ENCODE results near the gene LARP1.

The LARP1 gene

DNA sequence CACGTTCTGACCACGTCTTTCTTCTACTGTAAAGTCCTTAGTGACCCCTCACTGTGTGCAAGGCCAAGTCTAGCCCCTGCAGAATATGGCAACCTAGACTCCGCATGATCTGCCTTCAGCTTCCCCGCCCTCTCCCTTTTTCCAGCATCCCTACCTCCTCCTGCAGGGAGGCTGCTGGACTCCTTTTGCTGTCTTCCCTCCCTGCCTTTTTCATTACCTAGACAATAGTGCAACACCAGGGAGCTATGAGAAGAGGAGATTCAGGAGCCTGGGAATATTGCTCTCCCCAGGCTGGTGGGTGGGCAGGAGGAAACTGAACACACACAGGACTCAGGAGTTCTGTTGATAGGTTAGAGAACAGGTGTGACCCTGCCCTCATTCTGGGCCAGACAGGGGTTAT is 33.1 kb upstream of the LARP1 start:
- H3K27me3 ChIP-seq (ENCODE audit: insufficient read depth, low read depth, severe bottlenecking), result no peaks in the 10 kb centered on the region
- no peak overlapping the region for H3K4me3 ChIP-seq (ENCODE audit: low read depth, low read length)
- TF ChIP-seq, protein P1, sequence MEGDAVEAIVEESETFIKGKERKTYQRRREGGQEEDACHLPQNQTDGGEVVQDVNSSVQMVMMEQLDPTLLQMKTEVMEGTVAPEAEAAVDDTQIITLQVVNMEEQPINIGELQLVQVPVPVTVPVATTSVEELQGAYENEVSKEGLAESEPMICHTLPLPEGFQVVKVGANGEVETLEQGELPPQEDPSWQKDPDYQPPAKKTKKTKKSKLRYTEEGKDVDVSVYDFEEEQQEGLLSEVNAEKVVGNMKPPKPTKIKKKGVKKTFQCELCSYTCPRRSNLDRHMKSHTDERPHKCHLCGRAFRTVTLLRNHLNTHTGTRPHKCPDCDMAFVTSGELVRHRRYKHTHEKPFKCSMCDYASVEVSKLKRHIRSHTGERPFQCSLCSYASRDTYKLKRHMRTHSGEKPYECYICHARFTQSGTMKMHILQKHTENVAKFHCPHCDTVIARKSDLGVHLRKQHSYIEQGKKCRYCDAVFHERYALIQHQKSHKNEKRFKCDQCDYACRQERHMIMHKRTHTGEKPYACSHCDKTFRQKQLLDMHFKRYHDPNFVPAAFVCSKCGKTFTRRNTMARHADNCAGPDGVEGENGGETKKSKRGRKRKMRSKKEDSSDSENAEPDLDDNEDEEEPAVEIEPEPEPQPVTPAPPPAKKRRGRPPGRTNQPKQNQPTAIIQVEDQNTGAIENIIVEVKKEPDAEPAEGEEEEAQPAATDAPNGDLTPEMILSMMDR (IDR thresholded peaks at IDR 0.05; ENCODE audit: low read depth, low read length), result no peak
- H3K27ac ChIP-seq, result no peak overlapping the region
- H3K9me3 ChIP-seq (ENCODE audit: severe bottlenecking), result no peaks in the 10 kb centered on the region
- no peak for DNase-seq
- no peaks in the 10 kb centered on the region for H3K36me3 ChIP-seq

DNA sequence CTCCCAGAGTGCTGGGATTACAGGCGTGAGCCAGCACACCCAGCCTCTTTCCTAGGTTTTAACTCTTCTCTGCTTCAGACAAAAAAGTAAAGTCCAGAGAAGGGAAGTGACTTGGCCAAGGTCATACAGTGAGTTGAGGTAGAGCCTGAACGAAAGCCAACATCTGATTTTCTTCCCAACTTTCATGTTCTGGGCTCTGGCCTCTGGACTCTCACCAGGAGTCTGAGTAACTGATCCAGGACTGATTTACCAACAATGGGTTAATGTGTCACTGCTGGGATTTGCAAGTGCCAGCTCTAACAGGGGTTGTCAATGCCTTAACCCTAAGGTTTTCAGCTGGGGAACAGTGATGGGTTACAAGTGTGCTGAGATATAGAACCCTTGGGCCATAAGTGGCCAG is 32.2 kb upstream of the LARP1 start:
- no peak overlapping the region for H3K4me3 ChIP-seq (ENCODE audit: low read depth, low read length)
- H3K9me3 ChIP-seq (ENCODE audit: severe bottlenecking), result no peaks in the 10 kb centered on the region
- H3K27me3 ChIP-seq (ENCODE audit: insufficient read depth, low read depth, severe bottlenecking), result no peaks in the 10 kb centered on the region
- TF ChIP-seq, protein P1 (IDR thresholded peaks at IDR 0.05; ENCODE audit: low read depth, low read length), result no peak
- DNase-seq, result no peak
- H3K36me3 ChIP-seq, result no peaks in the 10 kb centered on the region
- no peak overlapping the region for H3K27ac ChIP-seq

- Histone ChIP-seq H3K9me3 (ENCODE audit: severe bottlenecking) (no peaks in the 10 kb centered on the region), H3K27me3 (ENCODE audit: insufficient read depth, low read depth, severe bottlenecking) (no peaks in the 10 kb centered on the region), H3K4me3 (ENCODE audit: low read depth, low read length) (no peak overlapping the region), H3K36me3 (no peaks in the 10 kb centered on the region), H3K27ac (no peak overlapping the region)
- TF ChIP-seq, protein P1 (IDR thresholded peaks at IDR 0.05; ENCODE audit: low read depth, low read length), result no peak
- DNase-seq, result no peak
Observed at GRCh38 chr5:154723740-154724505, 31.3 kb upstream of the LARP1 start.

DNA sequence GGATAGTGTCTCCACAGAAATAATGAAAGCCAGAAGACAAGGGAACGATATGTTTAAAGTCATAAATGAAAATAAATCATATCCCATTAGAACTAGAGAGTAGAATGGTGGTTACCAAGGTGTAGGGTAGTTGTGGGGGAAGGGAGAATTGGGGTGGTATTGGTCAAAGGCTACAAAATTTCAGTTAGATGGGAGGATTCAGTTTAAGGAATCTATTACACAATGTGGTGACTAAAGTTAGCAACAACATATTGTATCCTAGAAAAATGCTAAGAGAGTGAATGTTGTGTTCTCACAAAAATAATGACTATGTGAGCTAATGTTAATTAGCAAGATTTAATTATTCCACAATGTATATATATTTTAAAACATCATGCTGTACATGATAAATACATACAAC is 27.8 kb upstream of the LARP1 start:
- Histone ChIP-seq H3K27ac (no peak overlapping the region), H3K36me3 (no peaks in the 10 kb centered on the region), H3K27me3 (ENCODE audit: insufficient read depth, low read depth, severe bottlenecking) (no peaks in the 10 kb centered on the region), H3K9me3 (ENCODE audit: severe bottlenecking) (no peaks in the 10 kb centered on the region), H3K4me3 (ENCODE audit: low read depth, low read length) (no peak overlapping the region)
- DNase-seq, result no peak
- TF ChIP-seq, protein P1 (IDR thresholded peaks at IDR 0.05; ENCODE audit: low read depth, low read length), result no peak

DNA sequence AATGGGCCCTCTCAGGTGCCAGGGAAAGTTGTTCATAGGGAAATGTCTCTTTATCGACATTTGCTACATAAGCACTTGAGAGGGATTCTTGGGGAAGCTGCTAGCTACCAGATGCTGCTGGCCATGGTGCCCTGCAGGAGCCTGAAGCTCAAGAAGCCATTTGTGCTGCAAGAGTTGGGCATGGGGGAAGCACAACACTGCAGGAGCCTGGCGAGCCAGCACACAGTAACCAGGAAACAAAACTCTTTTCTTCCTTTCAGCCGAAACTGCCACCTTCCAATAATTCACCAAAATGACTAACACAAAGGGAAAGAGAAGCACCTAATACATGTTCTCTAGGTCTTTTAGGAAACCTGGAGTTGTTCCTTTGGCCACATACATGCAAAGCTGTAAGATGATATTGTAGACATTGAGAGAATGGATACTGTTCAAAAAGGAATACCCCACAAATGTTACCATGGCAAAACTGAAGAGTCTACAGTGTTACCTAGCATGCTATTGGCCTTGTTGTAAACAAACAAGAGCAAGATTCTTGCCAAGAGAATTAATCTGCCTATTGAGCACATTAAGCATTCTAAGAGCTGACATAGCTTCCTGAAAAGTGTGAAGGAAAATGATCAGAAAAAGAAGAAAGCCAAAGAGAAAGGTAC is 26.1 kb upstream of the LARP1 start:
- Histone ChIP-seq H3K4me3 (ENCODE audit: low read depth, low read length) (no peak overlapping the region), H3K9me3 (ENCODE audit: severe bottlenecking) (no peaks in the 10 kb centered on the region), H3K27ac (no peak overlapping the region), H3K36me3 (no peaks in the 10 kb centered on the region), H3K27me3 (ENCODE audit: insufficient read depth, low read depth, severe bottlenecking) (no peaks in the 10 kb centered on the region)
- DNase-seq, result no peak
- TF ChIP-seq, protein P1 (IDR thresholded peaks at IDR 0.05; ENCODE audit: low read depth, low read length), result no peak
